NCI-H1048 (cell line): ENCODE measurements around the gene SIRT1.
A peak's percentile ranks its signal among the peaks of the same experiment; 100 is the strongest.
"Not testable (repeated sequence)": the region's sequence is repeated elsewhere in the genome, so short reads cannot be mapped to it uniquely, and the experiment has no call there.

Experiments used
- DNase-seq: peaks from one replicate; lab custom pipeline; 2025; lab: John Stamatoyannopoulos, UW

SIRT1 gene

DNA sequence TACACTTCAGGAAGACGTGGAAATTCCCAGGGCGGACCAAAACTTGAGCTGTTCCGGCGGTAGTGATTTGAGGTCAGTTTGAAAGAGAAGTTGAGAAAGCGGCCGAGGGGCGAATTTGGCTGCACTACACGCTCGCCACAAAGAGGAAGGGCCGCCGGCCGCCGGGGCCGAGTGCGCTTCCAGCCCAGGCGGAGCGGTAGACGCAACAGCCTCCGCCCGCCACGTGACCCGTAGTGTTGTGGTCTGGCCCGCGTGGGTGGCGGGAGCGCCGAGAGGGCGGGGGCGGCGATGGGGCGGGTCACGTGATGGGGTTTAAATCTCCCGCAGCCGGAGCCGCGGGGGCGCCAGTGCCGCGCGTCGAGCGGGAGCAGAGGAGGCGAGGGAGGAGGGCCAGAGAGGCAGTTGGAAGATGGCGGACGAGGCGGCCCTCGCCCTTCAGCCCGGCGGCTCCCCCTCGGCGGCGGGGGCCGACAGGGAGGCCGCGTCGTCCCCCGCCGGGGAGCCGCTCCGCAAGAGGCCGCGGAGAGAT is at the start of gene SIRT1:
TSS of gene SIRT1 (plus strand) at position 344 of the 529 bp plus-strand sequence. CDS start at position 410, 66 bp downstream.
- DNase-seq: peak; percentile 90

DNA sequence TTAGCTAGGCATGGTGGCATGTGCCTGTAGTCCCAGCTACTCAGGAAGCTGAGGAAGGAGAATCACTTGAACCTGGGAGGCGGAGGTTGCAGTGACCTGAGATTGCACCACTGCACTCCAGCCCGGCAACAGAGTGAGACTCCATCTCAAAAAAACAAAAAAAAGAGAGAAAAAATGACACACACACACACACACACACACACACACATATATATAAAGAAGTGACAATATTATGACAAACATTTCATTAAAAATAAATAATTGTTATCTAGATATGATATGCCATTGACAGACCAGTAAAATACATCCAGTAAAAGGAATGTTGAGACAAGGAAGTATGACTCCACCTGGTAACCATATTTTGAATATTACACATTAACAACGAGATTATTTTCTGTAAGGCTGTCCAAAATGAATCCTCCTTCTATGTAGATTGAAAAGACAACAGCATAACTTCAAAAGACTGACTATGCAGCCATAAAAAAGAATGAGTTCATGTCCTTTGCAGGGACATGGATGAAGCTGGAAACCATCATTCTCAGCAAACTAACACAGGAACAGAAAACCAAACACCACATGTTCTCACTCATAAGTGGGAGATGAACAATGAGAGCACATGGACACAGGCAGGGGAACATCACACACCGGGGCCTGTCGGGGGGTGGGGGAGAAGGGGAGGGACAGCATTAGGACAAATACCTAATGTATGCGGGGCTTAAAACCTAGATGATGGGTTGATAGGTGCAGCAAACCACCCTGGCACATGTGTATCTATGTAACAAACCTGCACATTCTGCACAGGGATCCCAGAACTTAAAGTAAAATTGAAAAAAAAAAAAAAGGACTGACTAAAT is 48.7 kb upstream of the SIRT1 start:
- not testable (repeated sequence) for DNase-seq

DNA sequence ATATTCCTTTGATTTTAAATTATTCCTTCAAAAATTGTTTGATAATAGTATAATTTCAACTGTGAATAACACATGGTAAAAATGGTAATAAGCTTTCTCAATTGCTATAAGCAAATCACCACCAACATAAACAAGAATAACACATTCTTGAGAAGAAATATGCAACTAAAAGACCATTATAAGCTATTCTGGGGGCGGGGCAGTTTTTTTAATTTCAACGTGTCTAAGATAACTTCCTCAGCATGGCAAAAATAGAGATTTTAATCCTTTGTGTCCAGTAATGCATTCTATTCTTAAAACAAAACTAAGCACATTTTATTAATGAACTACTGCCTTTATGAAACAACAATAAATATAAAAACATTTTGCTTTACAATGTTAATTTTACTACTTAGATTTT is 48.0 kb upstream of the SIRT1 start:
- DNase-seq: no peak

DNA sequence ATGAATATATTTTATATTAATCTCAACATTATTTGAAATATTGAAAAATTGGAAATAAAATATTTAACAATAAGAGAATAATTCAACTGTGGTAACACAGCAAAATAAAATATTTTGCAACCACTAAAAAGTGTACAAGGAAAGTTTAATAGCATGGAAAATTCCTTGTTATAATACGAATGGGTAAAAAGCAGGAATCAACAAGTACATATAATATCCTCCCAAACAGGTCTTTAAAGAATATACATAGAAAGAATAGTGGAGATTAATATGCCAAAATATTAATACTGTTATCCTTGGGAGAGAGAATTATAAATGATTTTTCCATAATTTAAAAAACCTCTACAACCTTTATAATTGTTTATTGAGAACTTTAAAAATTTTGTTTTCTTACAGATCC is 47.5 kb upstream of the SIRT1 start:
- no peak for DNase-seq

DNA sequence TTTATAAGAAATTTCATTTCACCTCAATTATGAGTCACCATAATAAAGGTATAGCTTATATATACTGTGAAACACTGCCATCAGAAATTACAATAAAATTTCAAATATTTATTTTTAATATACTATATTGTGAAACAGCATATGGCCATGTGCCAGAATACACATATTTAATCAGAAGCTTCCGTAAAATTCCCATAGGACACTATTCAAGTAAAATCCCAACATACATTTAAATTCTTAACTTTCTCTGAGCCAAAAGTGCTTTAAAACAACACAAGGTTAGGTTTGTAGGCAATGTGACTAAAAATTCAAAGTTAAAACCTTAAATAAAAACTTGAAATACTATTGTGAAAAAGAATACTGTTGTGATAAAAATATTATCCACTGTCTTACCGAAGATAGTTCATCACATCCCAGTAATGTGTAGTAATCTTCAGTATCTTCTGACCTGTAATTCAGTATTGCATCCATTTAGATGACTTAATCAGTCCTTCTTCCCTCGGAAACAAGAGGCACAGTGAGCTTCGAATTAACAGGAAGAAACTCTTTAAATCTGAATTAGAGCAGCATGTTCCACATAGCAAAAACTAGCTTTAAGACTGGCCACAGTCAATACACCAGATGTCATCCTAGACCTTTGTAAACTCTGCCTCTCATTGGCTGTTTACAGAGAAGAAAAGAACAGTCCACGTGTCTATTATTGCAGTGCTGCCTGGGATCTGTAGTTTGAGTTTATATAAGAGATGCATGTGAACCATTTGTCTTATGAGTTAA is 46.7 kb upstream of the SIRT1 start, which contains the start of gene DNAJC12:
TSS of gene DNAJC12 (minus strand) at position 648 of the 774 bp plus-strand sequence. CDS start at position 471, 177 bp downstream.
- DNase-seq: no peak

DNA sequence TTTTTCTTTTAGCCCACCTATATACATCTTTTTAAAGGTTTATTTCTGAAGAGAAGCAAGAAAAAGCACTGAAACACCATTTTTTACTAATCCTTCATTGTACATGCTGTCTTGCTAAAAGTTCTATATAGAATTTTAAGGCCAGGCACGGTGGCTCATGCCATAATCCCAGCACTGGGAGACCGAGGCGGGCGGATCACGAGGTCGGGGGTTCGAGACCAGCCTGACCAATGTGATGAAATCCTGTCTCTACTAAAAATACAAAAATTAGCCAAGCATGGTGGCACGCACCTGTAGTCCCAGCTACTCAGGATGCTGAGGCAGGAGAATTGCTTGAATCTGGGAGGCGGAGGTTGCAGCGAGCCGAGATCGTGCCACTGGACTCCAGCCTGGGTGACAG is 44.9 kb upstream of the SIRT1 start:
- DNase-seq: not testable (repeated sequence)

DNA sequence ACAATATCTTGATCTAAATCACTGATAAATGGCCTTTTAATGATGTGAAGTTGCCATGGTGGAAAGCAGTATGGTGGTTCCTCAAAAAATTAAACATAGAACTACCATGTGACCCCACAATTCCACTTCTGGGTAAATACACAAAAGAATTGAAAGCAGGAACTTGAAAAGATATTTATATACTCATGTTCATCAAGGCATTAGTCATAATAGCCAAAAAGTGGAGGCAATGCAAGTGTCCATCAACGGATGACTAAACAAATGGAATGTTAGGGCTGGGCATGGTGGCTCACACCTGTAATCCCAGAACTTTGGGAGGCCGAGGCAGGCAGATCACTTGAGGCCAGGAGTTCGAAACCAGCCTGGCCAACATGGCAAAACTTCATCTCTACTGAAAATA is 44.5 kb upstream of the SIRT1 start:
- DNase-seq: no peak

DNA sequence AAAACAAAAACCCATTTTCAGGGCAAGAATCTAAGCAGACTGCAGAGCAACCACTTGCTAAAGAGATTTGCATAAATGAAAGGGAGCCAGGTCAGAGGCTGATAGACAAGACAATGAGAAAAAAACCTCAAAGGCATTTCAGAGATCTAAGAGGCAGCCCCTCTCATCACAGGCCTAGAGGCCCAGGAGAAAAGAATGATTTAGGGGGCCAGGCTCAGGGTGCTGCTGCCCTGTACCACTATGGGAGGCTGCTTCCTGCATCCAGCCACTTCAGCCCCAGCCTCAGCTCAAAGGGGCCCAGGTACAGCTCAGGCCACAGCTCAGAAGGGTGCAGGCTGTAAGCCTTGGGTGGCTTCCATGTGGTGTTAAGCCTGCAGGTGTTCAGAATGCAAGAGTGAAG is 42.7 kb upstream of the SIRT1 start:
- no peak for DNase-seq

DNA sequence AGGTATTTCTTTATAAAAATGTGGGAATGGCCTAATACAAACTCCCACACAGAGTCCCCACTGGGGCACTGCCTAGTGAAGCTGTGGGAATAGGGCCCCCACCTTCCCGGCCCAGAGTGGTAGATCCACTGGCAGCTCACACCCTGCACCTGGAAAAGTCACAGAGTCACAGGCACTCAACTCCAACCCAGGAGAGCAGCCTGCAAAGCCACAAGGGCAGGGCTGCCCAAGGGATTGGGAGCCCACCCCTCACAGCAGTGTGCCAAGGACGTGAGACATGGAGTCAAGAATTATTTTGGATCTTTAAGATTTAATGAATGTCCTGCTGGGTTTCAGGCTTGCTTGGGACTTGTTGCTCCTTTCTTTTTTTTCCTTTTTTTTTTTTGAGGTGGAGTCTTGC is 41.2 kb upstream of the SIRT1 start:
- no peak for DNase-seq

DNA sequence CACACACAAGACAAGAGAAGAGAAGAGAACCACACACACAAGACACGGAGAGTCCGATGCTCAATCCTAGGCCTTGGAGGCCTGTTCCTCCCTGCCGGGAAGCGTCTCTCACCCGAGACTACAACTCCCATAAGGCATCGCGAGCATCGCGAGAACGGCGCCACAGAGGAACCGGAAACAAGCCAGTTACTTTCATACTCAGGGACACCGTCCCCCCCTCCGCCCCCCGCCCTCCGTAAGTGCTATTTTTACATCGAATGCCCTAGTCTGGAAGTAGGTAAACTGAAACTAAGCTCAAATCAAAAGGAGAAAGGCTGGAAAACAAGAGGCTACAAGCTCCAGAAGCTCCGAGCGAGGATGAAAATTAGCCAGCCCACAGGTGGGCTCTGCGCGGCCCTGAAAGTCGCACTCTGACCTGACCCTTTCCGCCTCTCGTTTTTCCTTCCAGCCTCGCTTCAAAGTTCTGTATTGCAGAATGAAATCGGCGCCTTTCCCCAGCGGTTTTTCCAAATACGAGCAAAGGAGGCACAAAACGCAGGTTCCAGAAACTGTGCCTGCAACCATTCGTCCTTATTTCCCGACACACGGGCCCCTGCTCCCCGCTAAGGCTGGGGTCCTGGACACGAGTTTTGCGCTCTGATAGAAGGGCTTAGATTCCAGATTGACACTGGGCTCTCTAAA is 35.0 kb upstream of the SIRT1 start:
- peak; percentile 74 for DNase-seq

DNA sequence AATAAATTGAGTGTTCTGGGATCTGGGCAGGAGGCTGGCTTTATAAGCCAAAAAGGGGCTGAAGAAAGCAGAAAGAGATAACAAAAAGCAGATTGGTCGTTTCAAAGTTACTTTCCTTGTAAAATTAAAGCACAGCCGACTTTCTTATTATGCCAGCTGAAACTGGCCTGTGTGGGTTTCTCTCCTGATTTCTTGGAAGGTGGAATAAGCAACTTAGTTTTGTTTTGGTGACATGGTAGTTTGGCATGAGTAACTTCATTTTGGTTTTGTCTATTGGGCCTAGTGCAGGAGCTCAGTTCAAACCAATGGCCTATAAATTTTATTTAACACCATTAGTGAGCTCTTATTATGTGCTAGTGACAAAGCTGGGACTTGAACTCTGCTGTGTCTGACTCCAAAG is 33.3 kb upstream of the SIRT1 start:
- no peak for DNase-seq

DNA sequence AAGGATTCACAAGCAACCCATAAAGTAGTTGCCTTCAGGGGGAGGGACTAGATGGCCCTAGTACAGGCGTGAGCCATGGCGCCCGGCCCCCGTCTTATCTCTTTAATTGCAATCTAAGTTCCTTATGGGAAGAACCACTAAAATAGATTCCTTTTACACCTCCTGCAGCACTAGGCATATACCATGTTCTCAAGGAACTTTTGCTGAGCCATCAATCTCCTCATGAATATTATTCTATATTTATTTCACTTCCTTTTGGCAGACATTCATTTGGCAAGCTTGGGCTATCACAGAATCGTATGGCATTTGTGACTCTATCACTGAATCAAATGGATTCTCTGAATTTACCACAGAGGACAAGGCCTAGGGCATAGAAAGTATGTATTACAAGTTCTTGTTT is 31.7 kb upstream of the SIRT1 start:
- DNase-seq: no peak

DNA sequence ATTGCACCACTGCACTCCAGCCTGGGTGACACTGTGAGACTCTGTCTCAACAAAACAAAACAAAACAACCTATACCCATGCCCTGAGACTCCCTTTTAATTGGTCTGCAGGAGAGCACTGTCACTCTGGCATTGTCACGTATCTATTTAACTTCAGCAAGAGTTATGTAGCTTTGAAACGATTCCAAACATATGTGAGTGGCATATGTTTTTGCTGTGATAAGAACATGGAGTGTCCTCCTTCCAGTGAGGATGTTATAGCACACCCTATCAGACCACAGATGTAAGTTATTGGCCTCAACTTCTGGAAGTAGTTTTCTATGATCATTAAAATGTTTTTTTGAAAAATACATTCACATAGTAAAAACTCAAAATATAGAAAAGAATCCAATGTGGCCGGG is 30.9 kb upstream of the SIRT1 start:
- DNase-seq: no peak

DNA sequence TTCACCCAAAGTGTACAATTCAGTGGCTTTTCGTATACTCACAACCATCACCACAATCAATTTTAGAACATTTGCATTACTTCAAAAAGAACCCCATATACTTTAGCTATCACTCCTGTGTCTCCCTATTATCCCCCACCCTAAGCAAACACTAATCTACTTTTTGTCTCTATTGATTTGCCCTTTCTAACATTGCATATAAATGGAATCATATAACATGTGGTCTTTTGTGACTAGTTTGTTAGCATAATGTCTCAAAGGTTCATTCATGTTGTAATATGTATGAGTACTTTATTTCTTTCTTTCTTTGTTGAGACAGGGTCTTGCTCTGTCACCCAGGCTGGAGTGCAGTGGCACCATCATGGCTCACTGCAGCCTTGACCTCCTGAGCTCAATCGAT is 25.5 kb upstream of the SIRT1 start:
- no peak for DNase-seq

DNA sequence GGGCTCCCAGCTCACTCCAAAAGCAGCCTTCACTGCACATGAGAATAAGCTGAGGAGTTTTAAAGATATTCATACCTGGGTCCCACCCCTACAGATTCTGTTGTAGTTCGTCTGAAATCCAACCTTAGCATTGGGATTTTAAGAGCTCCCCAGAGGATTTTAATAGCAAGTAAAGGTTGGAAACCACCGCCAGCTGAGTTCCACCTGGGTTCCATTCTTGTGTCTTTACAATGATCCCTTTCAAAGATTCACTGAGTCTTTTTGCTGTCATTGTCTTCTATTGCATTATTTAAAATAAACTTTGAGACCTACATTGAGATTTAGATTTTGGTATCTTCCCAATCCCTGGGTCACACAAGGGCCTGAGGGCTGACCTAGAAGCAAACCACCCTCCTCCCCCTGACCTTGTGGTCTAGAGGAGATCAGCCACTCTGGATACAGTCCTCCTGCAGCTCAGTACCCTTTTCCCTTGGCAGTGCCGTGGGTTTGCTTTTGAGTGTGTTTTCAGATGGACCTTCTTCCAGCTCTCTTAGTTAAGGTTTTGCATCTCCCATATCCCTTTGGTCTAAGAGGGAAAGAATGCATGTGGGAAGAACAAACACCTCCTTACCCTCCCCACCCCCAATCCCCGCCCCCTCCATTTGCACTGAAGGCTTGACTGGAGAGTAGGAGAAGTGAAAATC is 22.6 kb upstream of the SIRT1 start:
- DNase-seq: no peak

DNA sequence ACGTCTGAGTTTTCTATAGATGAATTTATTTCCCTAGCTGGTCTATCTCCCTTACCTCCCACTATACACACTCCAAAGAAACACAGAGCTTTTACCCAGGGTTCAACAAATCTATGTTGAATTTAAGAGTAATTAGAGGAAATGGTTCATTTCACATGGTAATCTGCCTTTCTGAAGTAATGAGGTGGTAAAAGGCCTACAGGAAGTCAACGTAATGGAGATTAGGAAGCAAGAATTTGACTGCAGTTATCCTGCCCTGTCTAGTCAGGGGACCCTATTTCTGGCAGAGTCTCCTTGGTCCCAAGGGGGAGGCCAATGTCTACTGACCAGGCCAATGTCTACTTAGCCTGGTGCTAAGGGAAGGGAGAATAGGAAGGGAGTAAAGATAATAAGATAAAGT is 21.4 kb upstream of the SIRT1 start:
- no peak for DNase-seq

DNA sequence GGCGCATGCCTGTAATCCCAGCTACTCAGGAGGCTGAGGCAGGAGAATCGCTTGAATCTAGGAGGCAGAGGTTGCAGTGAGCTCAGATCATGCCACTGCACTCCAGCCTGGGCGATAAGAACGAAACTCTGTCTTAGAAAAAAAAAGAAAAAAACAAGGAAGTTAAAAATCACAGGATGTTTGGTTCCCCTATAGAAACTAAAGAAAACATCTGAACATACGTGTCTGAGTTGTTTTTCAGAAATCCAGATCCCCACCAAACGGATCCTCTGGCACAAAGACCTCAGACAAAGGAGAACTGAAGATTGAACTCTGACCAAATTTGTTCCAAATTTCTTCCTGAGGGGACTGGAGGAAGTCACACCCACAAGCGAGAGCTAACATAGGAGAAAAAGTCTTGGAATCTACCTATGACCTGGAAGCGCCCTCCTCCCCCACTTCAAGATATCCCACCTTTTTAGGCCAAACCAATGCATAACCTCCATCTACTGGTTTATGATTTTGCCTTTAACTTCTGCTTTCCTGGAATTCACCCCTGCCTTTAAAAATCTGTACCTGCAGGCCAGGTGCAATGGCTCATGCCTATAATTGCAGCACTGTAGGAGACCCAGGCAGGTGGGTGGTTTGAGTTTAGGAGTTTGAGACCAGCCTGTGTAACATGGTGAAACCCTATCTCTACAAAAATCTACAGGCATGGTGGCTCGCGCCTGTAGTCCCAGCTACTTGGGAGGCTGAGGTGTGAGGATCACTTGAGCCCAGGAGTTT is 19.7 kb upstream of the SIRT1 start:
- DNase-seq: no peak

DNA sequence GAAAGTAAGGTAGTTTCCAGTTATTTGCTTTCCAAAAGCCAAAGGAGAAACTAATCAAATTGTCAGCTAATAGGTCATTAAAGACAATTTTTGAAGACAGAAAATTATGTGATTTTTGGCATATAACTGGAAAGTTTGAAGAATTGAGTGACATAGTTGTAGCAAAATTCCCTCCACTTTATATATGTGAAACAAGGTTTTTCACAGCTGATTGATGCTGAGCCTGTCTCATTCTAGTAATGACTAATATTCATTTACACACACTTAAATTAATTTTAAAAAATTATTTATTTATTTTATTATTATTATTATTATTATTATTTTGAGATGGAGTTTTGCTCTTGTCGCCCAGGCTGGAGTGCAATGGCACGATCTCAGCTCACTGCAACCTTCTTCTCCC is 16.3 kb upstream of the SIRT1 start:
- no peak for DNase-seq

DNA sequence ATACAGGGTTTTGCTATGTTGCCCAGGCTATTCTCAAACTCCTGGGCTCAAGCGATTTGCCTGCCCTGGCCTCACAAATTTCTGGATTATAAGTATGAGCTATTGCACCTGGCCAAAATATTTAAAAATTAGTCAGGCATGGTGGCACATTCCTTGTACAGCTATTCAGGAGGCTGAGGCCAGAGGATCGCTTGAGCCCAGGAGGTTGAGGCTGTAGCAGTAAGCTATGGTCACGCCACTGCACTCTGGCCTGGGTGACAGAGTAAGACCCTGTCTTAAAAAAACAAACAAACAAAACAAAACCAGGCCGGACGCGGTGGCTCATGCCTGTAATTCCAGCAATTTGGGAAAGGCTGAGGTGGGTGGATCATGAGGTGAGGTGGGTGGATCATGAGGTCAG is 14.5 kb upstream of the SIRT1 start:
- no peak for DNase-seq

DNA sequence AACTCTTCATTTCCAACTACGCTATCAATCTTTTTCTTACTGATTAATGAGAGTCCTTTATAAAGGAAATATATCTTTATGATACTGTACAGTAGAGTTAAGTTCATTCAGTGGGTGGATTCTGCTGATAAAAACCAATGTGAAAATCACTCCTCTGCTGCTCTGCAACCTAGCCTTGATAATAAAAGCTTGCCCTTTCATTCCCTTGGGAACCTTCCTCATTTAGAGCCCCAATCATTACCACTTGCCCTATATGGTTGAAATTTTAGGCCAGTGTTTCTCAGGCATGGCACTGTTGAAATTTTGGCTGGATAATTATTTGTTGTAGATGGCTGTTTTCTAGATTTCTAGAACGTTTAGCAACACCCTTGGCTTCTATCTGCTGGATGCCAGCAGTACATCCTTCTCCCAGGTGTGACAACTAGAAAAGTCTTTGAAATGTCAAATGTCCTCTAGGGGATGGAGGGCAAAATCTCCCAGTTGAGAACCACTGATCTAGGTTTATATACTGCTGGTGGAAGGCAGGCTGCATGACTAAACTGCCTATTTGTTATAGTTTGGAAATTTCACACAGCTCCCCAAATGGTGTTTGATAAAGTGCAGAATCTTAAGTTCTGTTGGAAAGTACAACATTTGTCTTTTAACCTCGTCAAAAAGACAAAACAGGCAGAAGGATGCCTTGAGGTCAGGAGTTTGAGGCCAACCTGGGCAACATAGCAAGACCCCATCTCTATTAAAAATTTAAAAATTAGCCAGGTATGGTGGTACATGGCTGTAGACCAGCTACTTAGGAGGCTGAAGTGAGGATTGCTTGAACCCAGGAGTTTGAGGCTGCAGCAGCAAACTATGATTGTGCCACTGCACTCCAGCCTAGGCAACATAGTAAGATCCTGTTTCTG is 8.9 kb upstream of the SIRT1 start:
- no peak for DNase-seq
